K562 (cell line): ENCODE results near the gene TPI1. TPM values are rescaled to one million over a fixed set of nuclear protein-coding genes. Genes with fewer than 3 reads are reported as not detected.

ENCODE experiments used
- ARID2 ChIP-seq: fragments of 450-650 bp; IDR thresholded peaks from 2 replicates; pipeline ENCODE4 v1.6.1; 2017; ENCODE audit warnings: antibody characterized with exemption, mild to moderate bottlenecking
- JUN ChIP-seq, 2 experiments: sonication (generic) in 1 of 2; formaldehyde crosslinking in 1 of 2; IDR thresholded peaks; 2 replicates each; pipeline versions ENCODE4 v1.6.1 to v1.8.0; 2012 to 2022; ENCODE audit warnings: borderline replicate concordance in 2 of 2, mild to moderate bottlenecking in 2 of 2, improper control_type of control experiment in 1 of 2, low read depth in 1 of 2, low read length in 1 of 2, missing genetic modification reagents in 1 of 2
- KHSRP ChIP-seq: fragments of 450-650 bp; IDR thresholded peaks from 2 replicates; pipeline ENCODE4 v1.6.1; 2017
- POLR2H ChIP-seq: IDR thresholded peaks from 2 replicates; pipeline ENCODE4 v1.6.1; 2016; ENCODE audit warnings: missing genetic modification characterization, low read depth, mild to moderate bottlenecking, control low read depth, missing compliant biosample characterization, moderate library complexity
- polyA plus RNA-seq, 8 experiments: library from polyadenylated mRNA; depleted of rRNA in 4 of 8; stranded (reverse) in 5 of 8; unstranded in 3 of 8; fragments of >200 nt; fragmentation: Nextera tagmentation in 2 of 8; fragmentation: Illumina TruSeq in 1 of 8; extraction: Ambion mirVana in 2 of 8; extraction: Trizol in 1 of 8; gene quantifications; 2 replicates each; pipeline versions ENCODE4 v1.2.1 to v1.2.3, GENCODE V29; 2011 to 2014; ENCODE audit warnings: inconsistent platforms in 1 of 8, missing spikeins in 1 of 8
- total RNA-seq, 7 experiments: library from RNA; depleted of rRNA in 6 of 7; stranded (reverse); fragments of >200 nt in 6 of 7; fragmentation: Illumina TruSeq in 2 of 7; extraction: Trizol in 2 of 7; gene quantifications; 2 replicates each; pipeline versions ENCODE4 v1.2.1 to v1.2.3, GENCODE V29; 2011 to 2021; ENCODE audit warnings: low replicate concordance in 1 of 7
- TF ChIP-seq, protein P1 (sequence below): sonication (generic); formaldehyde crosslinking; IDR thresholded peaks from 2 replicates; pipeline ENCODE4 v1.9.0; 2022; ENCODE audit warnings: mild to moderate bottlenecking, missing genetic modification reagents
- TF ChIP-seq, protein P2 (sequence below): fragments of 450-650 bp; IDR thresholded peaks from 2 replicates; pipeline ENCODE4 v1.6.1; 2017; ENCODE audit warnings: mild to moderate bottlenecking, moderate library complexity
- TF ChIP-seq, protein P3 (sequence below): fragments of 450-650 bp; formaldehyde crosslinking; IDR thresholded peaks from 2 replicates; pipeline ENCODE4 v1.4.0; 2020; ENCODE audit warnings: mild to moderate bottlenecking, moderate library complexity
- TF ChIP-seq, protein P4 (sequence below), 2 experiments: fragments of 450-650 bp; IDR thresholded peaks; 2 replicates each; pipeline ENCODE4 v1.6.1; 2016; ENCODE audit warnings: mild to moderate bottlenecking in 2 of 2, borderline replicate concordance in 1 of 2, low read depth in 1 of 2, moderate library complexity in 1 of 2
- TF ChIP-seq, protein P5 (sequence below), 2 experiments: fragments of 450-650 bp; IDR thresholded peaks; 2 replicates each; pipeline ENCODE4 v1.6.1; 2018; ENCODE audit warnings: mild to moderate bottlenecking in 2 of 2, low read depth in 1 of 2; ENCODE audit not compliant: partially characterized antibody in 2 of 2

The TPI1 gene
- total and polyA plus RNA-seq, 9 of the 15 experiments (the other 6 are each of a cell fraction or from before 2014, with no cell fraction given) = 662 to 4,971 (median 892) TPM

DNA sequence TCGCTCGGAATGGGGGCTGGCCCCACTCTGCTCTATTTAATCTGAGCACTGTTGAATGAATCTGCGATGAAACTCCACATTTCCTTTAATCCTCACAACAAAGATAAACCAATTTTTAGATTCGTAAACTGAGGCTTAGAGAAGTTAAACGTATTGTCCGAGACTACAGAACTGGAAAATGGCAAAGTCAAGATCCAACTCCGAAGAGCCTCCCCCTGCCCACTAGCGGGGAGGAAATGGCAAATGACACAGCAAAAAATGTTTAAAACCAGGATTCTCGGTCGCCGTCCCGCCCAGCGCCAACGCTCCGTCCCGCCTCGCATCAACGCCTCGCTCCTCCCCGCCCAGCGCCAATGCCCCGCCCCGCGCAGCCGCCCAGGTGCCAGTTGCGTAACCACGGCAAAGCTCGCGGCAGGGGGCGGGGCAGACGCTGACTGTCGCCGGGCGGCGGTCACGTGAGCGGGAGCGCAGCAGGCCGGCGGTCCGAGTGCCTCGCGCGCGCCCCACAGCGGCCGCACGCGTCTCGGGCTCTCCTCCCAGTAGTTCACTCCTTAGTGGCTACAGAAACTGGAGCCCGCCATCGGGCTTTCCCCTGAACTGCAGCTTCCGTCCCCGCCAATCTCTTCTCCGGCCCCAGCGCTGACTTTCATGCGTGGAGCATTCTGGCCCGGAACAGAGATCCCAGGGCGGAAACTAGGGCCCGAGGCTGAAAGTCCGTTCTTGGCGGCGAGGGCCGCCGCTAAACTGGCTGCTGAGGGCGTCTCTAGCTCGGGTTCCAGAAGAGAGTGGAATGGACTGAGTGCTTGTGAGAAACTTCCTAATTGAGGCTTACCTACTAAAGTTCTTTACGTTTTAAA, 23.7 kb downstream of the TPI1 start (continued):
- TF ChIP-seq, protein P1, sequence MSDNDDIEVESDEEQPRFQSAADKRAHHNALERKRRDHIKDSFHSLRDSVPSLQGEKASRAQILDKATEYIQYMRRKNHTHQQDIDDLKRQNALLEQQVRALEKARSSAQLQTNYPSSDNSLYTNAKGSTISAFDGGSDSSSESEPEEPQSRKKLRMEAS = peak; percentile 84
- TF ChIP-seq, protein P2, sequence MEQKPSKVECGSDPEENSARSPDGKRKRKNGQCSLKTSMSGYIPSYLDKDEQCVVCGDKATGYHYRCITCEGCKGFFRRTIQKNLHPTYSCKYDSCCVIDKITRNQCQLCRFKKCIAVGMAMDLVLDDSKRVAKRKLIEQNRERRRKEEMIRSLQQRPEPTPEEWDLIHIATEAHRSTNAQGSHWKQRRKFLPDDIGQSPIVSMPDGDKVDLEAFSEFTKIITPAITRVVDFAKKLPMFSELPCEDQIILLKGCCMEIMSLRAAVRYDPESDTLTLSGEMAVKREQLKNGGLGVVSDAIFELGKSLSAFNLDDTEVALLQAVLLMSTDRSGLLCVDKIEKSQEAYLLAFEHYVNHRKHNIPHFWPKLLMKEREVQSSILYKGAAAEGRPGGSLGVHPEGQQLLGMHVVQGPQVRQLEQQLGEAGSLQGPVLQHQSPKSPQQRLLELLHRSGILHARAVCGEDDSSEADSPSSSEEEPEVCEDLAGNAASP = no peak
- TF ChIP-seq ARID2 = no peak
- TF ChIP-seq, protein P3, sequence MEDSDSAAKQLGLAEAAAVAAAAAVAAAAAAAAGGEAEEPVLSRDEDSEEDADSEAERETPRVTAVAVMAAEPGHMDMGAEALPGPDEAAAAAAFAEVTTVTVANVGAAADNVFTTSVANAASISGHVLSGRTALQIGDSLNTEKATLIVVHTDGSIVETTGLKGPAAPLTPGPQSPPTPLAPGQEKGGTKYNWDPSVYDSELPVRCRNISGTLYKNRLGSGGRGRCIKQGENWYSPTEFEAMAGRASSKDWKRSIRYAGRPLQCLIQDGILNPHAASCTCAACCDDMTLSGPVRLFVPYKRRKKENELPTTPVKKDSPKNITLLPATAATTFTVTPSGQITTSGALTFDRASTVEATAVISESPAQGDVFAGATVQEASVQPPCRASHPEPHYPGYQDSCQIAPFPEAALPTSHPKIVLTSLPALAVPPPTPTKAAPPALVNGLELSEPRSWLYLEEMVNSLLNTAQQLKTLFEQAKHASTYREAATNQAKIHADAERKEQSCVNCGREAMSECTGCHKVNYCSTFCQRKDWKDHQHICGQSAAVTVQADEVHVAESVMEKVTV (CRISPR knock-in tag) = peak; percentile 70
- TF ChIP-seq, protein P4, sequence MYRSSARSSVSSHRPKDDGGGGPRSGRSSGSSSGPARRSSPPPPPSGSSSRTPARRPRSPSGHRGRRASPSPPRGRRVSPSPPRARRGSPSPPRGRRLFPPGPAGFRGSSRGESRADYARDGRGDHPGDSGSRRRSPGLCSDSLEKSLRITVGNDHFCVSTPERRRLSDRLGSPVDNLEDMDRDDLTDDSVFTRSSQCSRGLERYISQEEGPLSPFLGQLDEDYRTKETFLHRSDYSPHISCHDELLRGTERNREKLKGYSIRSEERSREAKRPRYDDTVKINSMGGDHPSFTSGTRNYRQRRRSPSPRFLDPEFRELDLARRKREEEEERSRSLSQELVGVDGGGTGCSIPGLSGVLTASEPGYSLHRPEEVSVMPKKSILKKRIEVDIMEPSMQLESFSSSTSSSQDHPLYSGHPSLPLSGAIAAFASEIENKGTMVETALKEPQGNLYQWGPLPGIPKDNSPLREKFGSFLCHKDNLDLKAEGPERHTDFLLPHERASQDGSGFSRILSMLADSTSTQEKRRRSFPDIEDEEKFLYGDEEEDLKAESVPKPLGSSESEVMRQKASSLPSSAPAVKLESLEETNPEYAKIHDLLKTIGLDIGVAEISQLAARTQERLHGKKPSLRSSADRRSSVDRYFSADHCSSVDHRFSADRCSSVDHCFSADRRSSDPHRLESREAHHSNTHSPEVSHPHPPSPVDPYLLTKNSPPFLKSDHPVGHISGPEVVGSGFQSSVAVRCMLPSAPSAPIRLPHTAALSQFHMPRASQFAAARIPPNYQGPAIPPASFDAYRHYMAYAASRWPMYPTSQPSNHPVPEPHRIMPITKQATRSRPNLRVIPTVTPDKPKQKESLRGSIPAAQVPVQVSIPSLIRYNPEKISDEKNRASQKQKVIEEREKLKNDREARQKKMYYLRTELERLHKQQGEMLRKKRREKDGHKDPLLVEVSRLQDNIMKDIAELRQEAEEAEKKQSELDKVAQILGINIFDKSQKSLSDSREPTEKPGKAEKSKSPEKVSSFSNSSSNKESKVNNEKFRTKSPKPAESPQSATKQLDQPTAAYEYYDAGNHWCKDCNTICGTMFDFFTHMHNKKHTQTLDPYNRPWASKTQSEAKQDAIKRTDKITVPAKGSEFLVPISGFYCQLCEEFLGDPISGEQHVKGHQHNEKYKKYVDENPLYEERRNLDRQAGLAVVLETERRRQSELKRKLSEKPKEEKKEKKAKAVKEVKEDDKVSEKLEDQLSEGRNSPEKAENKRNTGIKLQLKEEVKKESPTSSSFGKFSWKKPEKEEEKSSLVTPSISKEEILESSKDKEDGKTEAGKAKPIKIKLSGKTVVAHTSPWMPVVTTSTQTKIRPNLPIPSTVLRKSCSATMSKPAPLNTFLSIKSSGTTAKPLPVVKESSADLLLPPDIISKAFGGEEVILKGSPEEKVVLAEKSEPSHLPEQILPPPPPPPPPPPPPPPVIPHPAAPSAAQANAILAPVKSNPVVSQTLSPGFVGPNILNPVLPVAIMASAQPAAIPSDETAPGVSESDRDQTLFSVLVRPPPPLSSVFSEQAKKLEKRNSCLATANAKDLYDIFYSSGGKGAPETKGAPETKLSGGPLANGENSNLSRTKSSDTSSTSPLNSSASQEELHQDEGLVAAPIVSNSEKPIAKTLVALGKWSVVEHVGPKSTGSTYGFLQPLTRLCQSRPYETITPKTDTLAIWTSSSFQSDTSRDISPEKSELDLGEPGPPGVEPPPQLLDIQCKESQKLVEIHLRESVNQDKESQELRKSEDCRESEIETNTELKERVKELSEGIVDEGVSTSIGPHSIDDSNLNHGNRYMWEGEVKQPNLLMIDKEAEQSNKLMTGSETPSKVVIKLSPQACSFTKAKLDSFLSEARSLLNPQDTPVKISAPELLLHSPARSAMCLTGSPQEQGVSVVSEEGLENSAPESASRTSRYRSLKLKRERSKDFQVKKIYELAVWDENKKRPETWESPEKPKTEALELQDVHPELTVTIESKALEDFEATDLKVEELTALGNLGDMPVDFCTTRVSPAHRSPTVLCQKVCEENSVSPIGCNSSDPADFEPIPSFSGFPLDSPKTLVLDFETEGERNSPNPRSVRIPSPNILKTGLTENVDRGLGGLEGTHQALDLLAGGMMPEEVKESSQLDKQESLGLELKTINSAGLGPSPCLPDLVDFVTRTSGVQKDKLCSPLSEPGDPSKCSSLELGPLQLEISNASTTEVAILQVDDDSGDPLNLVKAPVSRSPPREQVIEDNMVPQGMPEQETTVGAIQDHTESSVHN (IDR thresholded peaks at IDR 0.05; ENCODE audit: borderline replicate concordance in 1 of 2, low read depth in 1 of 2) = no peak
- peak; percentile 93 for TF ChIP-seq POLR2H (tag)
- peak; percentile 63; the same call in 1 of the 2 replicates for TF ChIP-seq JUN (IDR thresholded peaks at IDR 0.05; ENCODE audit: borderline replicate concordance, low read depth, low read length)
- no peak for TF ChIP-seq JUN (CRISPR knock-in tag; IDR thresholded peaks at IDR 0.05; ENCODE audit: borderline replicate concordance)
- TF ChIP-seq, protein P5, sequence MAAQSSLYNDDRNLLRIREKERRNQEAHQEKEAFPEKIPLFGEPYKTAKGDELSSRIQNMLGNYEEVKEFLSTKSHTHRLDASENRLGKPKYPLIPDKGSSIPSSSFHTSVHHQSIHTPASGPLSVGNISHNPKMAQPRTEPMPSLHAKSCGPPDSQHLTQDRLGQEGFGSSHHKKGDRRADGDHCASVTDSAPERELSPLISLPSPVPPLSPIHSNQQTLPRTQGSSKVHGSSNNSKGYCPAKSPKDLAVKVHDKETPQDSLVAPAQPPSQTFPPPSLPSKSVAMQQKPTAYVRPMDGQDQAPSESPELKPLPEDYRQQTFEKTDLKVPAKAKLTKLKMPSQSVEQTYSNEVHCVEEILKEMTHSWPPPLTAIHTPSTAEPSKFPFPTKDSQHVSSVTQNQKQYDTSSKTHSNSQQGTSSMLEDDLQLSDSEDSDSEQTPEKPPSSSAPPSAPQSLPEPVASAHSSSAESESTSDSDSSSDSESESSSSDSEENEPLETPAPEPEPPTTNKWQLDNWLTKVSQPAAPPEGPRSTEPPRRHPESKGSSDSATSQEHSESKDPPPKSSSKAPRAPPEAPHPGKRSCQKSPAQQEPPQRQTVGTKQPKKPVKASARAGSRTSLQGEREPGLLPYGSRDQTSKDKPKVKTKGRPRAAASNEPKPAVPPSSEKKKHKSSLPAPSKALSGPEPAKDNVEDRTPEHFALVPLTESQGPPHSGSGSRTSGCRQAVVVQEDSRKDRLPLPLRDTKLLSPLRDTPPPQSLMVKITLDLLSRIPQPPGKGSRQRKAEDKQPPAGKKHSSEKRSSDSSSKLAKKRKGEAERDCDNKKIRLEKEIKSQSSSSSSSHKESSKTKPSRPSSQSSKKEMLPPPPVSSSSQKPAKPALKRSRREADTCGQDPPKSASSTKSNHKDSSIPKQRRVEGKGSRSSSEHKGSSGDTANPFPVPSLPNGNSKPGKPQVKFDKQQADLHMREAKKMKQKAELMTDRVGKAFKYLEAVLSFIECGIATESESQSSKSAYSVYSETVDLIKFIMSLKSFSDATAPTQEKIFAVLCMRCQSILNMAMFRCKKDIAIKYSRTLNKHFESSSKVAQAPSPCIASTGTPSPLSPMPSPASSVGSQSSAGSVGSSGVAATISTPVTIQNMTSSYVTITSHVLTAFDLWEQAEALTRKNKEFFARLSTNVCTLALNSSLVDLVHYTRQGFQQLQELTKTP (IDR thresholded peaks at IDR 0.05; ENCODE audit: low read depth in 1 of 2, partially characterized antibody in 2 of 2) = peak in 1 of 2 experiments; percentile 24
- no peak for TF ChIP-seq KHSRP
